HG03442 (cell line): Measurements from ENCODE around the gene MYL11.
A peak's percentile ranks its signal among the peaks of the same experiment; 100 is the strongest.

Experiments
- ATAC-seq: cut with Tn5 transposase; IDR thresholded peaks from one replicate; pipeline ENCODE4 v1.9.1; 2021; ENCODE audit warnings: mild to moderate bottlenecking, moderate library complexity; ENCODE audit not compliant: unreplicated experiment

MYL11 gene

DNA sequence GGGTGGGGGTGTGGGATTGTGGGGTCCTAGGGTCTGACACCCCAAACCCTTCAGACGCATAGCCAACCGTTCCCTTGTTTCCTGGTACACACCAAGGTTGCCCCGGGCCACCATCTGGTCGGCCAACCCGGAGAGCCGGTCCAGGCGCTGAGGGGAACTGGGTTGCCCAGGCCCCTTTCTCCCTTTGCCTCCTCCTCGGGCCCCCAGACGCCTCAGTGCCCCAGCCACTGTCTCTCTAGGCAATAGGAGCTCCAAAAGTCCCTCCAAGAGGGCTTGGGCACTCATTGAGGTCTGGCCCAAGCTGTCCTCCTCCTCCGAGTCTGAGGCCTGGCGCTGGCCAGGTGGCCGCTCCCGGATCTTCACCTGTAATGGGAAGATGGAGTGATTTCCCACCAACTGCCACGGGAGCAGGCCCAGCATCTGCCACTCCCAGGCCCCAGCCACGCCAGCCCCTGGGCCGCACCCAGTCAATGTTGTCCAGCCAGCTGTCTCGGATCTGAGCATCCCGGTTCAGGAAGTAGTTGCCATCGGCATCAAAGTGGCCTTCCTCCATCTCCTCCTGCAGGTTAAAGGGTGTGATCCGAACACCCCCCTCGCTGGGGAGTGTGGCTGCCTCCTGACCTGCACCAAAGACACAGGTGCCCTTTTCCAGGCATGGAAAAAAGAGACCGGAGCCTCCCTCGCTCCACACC is 21.0 kb upstream of the MYL11 start:
- no peak for ATAC-seq

- peak; percentile 10 for ATAC-seq
Observed at GRCh38 chr16:30354423-30355143, 20.0 kb upstream of the MYL11 start.

- peak; percentile 56 for ATAC-seq
Observed at GRCh38 chr16:30355144-30355953, 19.3 kb upstream of the MYL11 start, which contains the start of gene CD2BP2. TSS of gene CD2BP2 (minus strand) at chr16:30355308. CDS start at chr16:30354681, 627 bp downstream.

DNA sequence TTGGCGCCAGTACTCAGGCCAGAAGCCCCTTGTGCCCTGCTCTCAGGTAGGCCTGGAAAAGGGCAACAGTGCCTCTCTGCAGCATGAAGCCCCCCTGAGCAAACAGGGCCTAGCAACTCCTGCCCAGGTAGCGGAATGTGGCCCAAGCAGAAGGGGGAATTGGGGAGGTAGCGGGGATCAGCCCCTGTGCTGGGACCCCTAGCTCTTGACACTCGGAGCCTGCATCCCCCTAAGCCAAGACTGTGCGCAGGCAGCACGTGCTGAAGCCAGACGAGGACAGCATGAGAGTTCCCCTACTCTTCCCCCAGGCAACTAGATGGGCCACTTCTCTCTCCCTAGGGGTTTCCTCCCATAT is 18.7 kb upstream of the MYL11 start:
- ATAC-seq: no peak

GRCh38 chr16:30356401-30357084 is 18.1 kb upstream of the MYL11 start:
- ATAC-seq: no peak

DNA sequence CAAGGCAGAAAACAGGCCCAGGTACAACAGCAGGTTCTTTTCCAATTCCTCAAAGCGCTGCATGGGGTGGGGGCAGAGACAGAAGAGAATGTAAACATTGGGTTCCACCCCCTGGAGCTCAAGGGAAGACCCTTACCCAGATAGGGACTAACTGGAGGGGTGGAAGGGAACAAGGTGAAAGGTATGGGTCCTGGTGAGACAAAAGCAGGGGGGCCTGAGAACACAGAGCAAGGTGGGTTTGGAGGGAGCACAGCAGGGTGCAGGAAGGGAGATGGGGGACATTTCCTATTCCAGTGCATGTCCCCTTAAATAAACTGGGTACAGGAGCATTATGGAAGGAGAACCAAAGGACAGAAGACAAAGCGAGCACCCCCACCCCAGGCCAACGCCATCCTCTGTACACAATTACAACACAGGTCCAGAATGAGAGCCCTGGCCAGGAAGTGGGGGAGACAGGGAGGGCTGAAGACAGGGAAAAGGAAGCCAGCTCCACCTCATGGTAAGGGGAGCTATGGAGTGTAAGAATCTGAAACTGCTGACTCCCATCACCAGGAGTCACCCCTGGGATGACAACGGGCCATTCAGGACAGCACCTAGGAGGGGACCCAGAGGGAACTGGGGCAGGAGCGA is 17.4 kb upstream of the MYL11 start:
- ATAC-seq: no peak

- ATAC-seq: no peak
Observed at GRCh38 chr16:30357715-30358576, 16.7 kb upstream of the MYL11 start.

GRCh38 chr16:30358577-30358936 is 16.0 kb upstream of the MYL11 start:
- ATAC-seq: no peak

GRCh38 chr16:30358990-30359870 is 15.4 kb upstream of the MYL11 start:
- no peak for ATAC-seq

- no peak for ATAC-seq
Observed at GRCh38 chr16:30359871-30360170, 14.8 kb upstream of the MYL11 start.

DNA sequence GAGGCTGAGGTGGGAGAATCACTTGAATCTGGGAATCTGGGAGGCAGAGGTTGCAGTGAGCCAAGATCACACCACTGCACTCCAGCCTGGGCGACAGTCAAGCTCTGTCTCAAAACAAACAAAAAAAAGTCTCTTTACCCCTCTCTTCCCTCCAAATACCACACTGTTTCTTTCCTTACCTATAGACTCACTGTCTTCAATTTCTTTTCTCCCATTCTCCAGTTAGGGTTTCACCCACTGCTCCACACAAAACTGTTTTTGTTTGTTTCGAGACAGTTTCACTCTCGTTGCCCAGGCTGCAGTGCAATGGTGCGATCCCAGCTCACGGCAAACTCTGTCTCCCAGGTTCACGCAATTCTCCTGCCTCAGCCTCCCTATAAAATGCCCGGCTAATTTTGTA is 13.4 kb upstream of the MYL11 start:
- no peak for ATAC-seq

- ATAC-seq: no peak
Observed at GRCh38 chr16:30365200-30365599, 9.4 kb upstream of the MYL11 start.

- ATAC-seq: no peak
Observed at GRCh38 chr16:30366511-30366910, 8.1 kb upstream of the MYL11 start.

- no peak for ATAC-seq
Observed at GRCh38 chr16:30367349-30368009, 7.1 kb upstream of the MYL11 start.

- no peak for ATAC-seq
Observed at GRCh38 chr16:30368122-30368791, 6.3 kb upstream of the MYL11 start.

GRCh38 chr16:30368792-30369090 is 5.9 kb upstream of the MYL11 start:
- ATAC-seq: no peak

DNA sequence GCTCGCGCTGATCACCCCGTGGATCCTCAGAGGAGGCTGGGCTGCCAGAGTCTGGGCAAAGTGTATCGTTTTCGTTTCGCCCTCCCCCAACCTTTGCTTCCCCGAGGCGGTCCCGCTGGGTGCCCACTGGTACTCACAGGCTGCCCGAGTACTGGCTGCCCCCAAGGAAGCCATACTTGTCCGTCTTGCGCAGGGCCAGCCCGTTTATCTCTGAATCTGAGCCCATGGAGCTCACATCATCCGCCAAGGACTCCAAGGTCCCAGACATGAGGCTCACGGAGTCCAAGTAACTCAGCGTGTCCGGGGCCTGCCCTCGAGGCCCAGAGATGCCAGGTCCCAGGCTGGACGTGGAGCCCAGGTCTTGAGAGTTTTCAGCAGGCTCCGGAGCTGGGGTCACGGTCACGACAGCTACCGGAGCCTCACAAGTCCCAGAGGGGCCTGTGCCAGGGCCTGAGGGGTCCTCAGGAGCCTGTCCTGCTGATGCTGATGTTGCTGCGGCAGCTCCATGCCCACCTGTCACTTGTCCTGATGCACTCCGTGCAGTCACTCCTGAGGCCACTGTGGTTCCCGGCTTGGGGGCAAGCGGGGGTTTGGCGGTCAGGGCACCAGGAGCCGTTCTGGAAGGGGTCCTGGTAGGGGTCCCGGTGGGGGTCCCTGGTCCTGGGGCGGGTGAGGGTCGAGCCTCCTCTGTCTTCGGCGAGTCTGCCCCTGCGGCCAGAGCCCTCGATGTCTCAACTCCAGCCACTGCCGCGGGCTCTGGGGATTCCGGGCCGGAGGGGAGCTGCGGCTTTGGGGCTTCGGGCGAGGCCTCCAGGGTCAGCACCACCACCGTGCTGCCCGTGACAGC is 5.3 kb upstream of the MYL11 start:
- ATAC-seq: no peak
